ENCODE measurements around the gene MAGEC3.

DNA sequence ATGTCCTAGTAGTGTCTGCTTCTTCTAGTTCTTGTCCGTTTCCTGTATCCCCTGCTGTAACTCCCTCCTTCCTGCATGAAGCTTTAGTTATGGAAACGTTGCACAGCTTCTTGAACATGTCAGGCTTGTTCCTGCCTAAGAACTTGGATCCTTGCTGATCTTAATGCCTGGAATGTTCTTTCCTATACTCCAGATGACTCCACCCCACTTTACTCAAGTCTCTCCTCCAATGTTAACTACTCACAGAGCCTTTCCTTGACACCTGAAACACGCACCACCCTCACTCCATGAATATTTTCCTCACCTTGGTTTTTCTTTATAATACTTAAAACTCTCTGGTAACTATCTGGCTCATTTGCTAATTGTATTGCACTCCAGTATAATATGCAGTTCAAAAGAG lies 19.4 kb downstream of the MAGEC3 start:
- TF ChIP-seq, protein P1, sequence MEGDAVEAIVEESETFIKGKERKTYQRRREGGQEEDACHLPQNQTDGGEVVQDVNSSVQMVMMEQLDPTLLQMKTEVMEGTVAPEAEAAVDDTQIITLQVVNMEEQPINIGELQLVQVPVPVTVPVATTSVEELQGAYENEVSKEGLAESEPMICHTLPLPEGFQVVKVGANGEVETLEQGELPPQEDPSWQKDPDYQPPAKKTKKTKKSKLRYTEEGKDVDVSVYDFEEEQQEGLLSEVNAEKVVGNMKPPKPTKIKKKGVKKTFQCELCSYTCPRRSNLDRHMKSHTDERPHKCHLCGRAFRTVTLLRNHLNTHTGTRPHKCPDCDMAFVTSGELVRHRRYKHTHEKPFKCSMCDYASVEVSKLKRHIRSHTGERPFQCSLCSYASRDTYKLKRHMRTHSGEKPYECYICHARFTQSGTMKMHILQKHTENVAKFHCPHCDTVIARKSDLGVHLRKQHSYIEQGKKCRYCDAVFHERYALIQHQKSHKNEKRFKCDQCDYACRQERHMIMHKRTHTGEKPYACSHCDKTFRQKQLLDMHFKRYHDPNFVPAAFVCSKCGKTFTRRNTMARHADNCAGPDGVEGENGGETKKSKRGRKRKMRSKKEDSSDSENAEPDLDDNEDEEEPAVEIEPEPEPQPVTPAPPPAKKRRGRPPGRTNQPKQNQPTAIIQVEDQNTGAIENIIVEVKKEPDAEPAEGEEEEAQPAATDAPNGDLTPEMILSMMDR (conservative IDR thresholded peaks at IDR 0.05; ENCODE audit: low read depth, low read length): no peak
- TF ChIP-seq EZH2 (IDR thresholded peaks at IDR 0.05; ENCODE audit: borderline replicate concordance, low read depth, low read length, poor library complexity, severe bottlenecking): no peak

Data from A673 (cell line).